NCI-H146 (cell line): Measurements from ENCODE around the gene B9D1.

Experiments
- DNase-seq: peaks from one replicate; lab custom pipeline; 2025; lab: John Stamatoyannopoulos, UW

The B9D1 gene

DNA sequence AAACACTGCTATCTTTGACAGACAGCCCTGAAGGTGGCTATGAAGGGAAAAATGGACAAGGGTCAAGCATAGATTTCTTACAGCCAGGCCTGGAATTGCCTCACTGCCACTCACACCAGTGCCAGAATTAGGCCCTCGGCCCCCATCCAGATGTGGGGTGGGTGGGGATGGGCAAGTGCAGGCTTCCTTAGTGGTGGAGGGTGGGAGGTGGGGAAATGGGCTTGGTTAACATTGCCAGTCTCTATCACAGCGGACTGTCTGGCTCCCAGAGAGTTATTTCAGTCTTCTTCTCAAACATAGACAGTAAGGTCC is 24.9 kb downstream of the B9D1 start:
- DNase-seq, result no peak

DNA sequence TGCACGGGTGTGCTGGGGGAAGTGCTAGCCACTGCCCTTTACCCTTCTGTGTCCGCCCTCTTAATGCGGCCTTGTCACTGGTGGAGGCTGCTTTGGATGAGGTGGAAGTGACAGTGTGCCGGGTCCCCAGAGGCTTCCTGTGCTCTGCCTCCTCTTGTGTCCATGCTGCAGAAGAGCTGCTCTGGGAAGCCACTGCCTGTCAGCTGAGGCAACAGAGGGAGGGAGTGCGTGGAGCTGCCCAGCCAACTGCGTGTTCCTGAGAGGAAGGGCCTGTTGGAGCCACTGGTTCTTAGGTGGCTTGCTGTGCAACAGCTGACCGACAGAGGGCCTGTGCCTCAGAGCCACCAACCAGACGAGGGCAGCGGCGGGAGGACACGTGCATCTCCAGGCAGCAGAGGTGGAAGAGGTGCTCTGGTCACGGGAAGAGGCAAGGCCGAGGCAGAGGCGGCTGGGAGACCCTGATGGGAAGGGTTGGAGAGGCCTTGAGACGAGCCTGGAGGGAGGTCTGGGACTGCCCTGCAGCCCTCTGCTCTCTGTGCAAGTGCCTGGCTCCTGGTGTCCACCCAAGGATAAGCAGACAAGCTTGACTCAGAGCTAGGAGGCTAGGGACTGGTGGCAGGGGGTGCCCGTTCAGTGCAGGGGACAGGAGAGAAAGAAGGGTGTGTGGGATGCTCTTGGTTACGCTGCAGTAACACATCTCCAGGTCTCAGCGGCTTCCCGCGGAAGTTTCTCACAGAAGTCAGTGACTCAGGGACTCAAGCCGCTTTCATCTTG is 25.4 kb downstream of the B9D1 start:
- DNase-seq, result no peak

DNA sequence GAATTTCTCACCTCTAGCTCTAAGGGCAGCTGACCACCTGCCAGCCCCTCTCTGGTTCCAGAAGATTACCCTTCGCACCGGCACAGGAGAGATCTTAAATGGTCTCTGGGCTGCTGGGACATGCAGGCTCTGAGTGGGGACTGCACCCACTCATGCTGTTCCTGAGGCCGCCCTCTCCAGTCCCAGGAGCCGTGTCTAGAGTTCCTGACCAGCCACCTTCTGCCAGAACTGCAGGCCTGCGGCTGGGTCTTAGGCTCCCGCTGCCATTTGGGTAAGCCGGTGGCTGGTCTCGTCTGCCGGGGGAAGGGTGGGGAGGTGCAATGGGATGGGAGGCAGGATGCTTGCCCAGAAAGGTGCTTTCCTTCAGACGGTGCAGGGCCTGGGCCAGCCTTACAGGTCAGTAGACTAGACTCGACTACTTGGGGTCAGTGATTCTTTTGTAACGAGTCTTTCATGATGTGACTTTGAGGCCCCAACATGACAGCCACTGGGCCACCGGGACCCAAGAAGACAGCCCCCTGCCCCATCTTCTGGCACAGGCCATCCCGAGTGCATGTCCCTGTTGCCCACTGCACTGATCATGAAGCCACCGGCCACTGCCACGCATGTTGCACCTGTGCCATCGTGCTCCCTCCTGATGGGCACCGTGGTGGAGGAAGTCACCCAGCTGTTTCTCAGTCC is 26.4 kb downstream of the B9D1 start:
- DNase-seq, result no peak

DNA sequence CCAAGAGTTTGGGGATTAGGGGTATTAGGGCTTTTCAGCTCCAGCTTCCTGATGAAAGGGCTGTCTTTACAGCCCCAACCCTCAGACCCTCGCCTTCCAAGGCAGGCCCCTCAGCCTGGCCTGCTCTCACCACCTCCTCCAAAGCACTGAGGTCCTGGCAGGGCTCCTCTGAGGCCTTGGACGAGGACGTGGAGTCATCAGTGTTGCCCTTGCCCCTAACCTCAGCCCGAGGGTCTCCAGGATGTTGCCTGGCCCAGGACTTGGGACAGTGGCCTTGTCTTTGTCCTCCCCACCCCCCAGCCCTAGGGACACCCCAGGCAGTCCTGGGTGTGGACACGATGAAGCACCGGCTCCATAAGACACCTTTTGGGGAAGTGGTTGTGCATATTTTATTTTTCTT is 28.2 kb downstream of the B9D1 start:
- no peak for DNase-seq

- no peak for DNase-seq
Measured at GRCh38 chr17:19333736-19334290, 28.7 kb downstream of the B9D1 start.

DNA sequence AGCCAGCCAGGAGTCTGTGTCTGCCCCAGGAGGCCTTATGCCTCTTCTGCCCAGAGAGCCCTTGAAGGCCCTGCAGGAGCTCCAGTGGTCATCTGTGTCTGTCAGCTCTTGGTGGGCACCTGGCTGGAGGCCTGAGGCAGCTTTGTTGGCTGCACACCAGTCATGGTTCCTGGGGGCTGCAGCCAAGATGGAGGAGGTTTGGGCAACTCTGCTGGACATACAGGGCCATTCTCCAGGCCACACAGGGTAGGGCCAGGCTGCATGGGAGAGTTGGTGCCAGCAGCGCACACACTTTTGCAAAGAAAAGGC is 29.4 kb downstream of the B9D1 start:
- DNase-seq, result no peak

GRCh38 chr17:19332371-19333131 is 30.0 kb downstream of the B9D1 start:
- no peak for DNase-seq

GRCh38 chr17:19331543-19332245 is 30.8 kb downstream of the B9D1 start:
- no peak for DNase-seq

GRCh38 chr17:19331134-19331533 is 31.4 kb downstream of the B9D1 start:
- no peak for DNase-seq

DNA sequence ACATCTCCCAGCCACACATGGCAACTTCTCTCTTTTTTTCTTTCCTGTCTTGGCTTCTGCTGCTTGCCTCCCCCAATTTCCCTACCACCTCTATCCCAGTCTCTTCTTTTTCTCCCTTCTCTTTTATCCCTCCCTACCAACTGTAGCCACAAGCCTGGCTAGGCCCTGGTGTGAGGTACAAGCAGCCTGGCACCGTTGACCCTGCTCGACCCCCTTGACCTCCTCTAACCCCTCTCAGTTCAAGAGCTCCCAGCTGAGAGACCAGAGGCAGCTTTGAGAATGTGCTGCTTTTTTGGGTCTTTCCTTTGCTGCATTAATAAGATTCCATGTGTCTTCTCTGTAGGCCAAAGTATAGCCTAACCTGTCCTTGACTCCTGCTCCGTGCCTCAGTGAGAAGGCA is 32.3 kb downstream of the B9D1 start:
- no peak for DNase-seq

GRCh38 chr17:19329839-19330238 is 32.7 kb downstream of the B9D1 start:
- DNase-seq, result no peak

DNA sequence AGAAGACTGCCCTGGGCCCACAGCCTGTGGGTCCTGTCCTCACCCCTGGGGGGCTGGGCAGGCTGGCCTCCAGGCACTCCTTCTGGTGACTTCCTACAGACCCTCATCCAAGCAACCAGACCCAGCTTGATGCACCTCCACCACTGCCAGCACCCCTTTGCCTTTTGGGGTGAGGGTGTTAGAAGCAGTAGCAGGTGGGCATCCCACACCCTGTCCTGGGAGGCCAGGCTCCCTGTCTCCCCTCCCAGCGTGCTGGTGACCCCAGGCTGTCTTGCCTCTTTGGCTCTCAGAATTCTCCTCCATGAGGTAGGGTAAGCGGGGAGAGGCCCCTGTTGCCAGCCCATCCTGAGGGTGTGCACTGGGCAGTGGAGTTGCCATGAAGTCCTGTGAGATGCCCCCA is 33.4 kb downstream of the B9D1 start:
- DNase-seq, result no peak

- no peak for DNase-seq
Measured at GRCh38 chr17:19328441-19329061, 34.0 kb downstream of the B9D1 start.

GRCh38 chr17:19327031-19327783 is 35.3 kb downstream of the B9D1 start:
- no peak for DNase-seq

DNA sequence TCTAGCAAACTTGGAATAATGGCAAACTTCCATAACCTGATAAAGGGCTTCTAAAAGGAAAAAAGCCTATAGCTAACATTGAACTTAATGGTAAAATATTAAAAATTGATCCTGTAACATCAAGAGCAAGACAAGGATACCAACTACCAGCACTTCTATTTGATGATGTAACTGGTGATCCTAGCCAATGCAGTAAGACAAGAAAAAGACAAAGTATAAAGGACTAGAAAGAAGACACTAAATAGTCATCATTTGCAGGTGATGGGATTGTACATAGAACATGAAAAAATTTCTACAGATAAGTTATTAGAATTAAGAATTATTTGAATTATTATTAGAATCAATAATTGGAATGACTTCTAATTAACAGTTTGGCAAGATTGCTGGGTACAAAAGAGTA is 37.0 kb downstream of the B9D1 start:
- DNase-seq, result no peak

DNA sequence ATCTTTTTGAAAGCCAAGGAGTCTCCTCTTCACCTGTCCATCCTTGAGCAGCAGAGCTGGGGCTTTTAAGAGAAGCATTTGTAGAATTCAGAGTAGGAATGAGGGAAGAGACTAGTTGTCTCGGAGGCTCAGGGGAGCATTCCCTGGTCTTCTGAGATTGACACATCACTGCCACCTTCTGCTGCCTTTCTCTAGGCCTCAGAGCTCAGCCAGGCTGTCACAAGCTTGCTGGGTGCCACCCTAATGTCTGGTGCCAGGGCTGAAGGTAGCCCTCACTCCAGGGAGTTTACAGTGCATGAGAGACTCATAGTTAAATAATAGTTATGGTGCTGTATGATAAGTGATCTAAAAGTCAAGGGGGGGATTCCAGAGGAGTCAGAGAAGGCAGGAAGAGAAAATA is 39.7 kb downstream of the B9D1 start:
- no peak for DNase-seq

GRCh38 chr17:19322129-19322505 is 40.4 kb downstream of the B9D1 start:
- no peak for DNase-seq

DNA sequence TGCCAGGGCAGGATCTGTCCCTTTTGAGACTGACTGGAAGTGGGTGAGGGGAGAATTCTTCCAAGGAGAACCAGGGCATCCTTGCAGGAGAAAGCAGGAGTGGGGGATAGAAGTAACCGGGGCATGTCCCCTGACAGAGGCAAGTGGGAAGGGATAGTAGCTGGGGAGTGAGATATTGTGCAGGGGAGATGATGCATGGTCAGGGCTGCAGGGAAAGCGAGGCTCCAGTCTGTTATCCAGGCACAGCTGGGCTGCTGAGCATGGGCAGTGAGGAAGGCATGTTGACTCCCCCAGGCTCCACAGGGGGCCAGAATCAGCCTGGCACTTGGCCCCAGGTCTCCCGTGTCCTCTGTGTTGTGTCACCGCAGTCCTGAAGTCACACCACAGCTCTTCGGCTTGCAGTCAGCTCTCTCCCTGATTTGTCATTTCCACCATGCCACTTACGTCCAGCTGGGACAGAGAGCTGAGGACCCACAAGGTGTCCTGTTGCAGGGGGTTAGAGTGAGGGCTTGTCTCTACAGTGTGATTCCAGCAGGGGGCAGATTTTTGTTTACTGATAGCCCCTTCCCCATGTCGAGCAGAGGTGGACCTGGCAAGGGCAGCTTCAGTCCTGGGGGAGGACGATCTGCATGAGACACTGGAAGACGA is 40.9 kb downstream of the B9D1 start:
- DNase-seq, result no peak

GRCh38 chr17:19320876-19321275 is 41.6 kb downstream of the B9D1 start:
- no peak for DNase-seq

DNA sequence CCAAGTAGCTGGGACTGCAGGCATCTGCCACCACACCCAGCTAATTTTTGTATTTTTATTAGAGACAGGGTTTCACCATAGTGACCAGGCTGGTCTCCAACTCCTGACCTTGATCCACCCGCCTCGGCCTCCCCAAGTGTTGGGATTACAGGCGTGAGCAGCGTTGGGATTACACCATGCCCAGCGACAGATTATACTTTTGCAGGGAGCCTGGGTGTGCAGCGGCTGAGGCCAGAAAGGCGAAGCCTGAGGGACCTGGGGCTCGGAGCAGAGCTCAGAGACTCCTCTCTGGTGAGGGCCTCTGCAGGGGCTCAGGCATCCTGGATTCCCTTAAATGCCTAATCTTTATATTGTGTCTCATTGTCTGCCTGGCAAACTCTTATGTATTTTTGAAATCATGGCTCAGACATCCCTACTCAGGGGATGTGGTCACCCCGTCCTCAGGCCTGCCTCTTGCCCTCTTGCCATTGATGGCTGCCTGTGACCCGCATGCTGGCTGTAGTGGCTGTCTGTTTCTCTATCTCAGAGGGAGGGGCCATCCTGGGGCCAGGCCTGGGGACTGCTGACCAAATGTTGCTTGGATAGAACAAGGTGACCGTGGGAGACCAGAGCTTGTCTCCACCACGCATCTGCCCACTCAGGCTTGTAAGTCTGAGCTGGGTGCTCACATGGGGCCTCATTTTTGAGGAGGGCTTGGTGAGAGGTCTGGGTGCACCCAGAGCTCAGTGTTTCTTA is 42.6 kb downstream of the B9D1 start:
- DNase-seq, result no peak
